ENCODE measurements around the gene MGST2.

DNA sequence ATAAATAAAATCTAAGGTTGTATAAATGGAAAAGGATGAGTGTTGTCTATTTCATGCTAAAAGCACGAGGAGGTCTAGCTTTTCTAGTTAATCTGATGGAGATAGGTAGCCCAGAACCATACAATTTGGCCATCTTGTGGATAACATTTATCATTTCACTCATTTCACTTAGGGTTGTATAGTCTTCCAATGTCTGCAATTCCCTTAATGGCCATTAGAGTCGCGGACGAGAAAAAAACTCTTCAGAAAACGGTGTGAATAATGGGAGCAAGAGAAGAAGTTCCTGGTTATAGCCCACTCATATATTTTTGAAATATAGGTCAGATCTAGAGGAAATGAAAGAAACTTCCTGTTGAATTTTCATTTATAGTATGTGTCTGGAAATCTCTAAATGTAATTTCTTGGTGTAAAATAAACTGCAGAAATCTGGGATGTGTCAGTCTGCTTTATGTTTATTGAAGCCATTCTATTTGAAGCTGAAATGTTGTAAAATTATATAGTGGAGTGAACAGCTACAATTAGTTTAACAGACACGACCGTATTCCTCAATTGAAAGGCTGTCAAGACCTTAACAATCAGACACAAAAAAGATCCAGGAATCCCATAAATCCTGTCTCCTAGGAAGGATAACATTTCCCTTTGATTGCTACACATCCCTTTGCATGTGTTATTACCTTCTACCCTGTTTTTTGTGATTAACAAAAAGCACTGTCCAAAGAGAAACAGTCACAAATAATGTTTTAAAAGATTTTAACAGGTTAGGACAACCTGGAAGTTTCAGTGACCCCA lies 47.7 kb upstream of the MGST2 start:
- TF ChIP-seq CTCF (IDR thresholded peaks at IDR 0.05; ENCODE audit: low read depth, low read length, poor library complexity, severe bottlenecking) (peak; percentile 23), EZH2phosphoT487 (IDR thresholded peaks at IDR 0.05; ENCODE audit: borderline replicate concordance, low read length) (no peak)

All from DOHH2 (cell line).